SHP77 (cell line): ENCODE data around the gene RPP25.

Experiments
- DNase-seq, 2 experiments: peaks; one replicate each; lab custom pipeline; 2025; lab: John Stamatoyannopoulos, UW

Gene RPP25

DNA sequence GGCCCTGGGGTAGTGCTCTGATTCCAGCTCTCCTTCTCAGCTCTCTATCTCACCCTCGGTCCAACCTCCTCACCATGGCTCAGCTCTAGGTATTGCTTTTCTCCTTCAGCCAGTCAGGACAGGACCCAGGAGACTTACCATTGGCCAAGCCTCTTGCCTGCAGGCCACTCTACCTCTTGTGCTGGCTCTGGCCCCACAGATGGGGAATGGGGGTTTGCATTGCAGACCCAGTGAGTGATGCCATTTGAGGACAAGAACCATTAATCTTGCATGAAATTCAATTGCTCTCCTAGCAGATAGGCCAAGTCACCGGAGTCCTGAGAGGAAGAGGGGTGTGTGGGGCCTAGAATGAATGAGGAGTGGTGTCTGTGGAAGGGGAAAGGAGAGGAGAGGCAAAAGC lies 6.1 kb upstream of the RPP25 start:
- no peak for DNase-seq

DNA sequence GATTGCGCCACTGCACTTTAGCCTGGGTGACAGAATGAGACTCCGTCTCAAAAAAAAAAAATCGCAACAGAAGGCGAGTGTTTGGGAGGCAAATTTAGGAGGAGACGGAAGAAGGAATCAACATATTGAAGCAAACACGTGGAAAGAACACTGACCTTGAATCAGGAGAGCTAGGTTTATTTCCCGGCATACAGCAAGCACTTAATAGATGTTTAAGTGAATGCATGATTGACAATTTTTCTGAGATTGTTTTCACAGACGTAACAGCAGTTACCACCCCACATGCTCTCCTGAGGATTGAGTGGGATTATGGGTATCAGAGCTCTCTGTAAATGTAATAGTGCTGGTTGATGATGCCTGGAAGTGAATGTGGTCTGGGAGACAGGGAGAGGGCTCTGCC lies 5.6 kb upstream of the RPP25 start:
- DNase-seq, result no peak

DNA sequence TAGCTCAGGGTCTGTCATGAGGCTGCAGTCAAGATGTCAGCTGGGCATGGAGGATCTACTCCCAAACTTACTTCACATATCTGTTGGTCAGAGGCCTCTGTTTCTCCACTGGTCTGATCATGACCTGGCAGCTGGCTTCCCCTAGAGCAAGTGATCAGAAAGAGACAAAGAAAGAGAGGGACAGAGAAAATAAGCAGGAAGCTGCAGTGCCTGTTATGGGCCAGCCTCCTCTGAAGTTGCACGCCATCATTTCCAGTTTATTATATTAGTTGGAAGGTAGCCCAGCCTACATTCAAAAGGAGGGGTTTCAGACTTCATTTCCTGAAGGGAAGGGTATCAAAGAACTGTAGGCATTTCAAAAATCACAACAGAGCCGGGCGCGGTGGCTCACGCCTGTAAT lies 5.0 kb upstream of the RPP25 start:
- no peak for DNase-seq

DNA sequence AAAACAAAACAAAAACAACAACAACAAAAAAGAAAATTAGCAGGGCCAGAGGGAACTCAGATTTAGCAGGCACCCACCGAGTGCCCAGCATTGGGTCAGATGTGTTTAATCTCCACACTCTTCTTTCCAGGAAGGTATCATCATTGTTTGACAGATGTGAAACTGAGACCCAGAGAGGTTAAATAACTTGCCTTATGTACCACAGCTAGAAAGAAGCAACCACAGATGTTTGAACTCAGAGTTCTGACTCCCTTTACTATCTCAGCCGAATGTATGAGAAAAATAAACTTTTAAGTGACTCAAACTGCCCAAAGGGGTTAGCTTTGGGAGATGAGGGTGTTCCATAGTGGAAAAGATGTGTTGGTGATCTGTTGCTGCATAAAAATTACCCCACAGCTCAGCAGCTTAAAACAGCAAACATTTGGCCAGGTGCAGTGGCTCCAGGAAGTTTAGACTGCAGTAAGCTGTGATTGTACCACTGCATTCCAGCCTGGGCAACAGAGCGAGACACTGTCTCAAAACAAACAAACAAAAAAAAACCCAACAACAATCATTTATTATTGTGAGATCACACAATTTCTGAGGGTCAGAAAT lies 4.5 kb upstream of the RPP25 start:
- no peak for DNase-seq

DNA sequence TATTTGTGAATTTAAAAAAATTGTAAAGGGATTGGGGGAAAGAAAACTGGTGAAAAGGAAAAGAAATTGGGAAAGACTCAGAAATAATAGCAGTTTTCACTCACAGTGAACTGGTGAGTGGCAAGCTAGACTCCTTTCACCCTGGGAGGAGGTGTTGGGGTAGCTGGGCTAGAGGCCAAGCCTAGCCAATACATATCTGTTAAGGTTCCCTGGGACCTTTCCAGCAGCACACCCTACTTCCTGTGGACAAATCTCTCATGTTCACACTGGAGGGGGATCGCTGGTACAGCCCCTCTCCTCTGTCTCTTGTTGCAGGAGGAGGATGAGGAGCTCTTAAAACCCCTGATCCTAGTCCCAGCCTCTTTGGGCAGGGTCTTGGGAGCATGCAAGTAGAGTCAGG lies 3.7 kb upstream of the RPP25 start:
- no peak for DNase-seq

DNA sequence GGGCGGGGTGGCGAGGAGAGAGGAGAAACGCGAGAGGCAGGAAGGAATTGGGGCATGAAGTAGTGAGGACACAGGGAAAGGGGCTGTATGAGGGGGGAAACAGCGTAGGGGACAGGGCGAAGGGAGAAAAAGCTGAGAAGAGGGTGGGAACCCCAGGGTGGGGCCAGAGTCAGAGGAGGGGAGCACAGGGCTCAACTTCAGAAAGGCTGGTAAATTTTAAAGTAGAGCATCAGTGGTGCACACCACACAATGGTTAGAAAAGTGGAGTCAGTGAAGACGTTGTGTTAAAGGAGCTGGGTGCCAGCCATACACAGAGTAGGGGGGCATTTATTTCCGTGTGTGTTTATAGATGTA lies 3.0 kb upstream of the RPP25 start:
- DNase-seq, result no peak

DNA sequence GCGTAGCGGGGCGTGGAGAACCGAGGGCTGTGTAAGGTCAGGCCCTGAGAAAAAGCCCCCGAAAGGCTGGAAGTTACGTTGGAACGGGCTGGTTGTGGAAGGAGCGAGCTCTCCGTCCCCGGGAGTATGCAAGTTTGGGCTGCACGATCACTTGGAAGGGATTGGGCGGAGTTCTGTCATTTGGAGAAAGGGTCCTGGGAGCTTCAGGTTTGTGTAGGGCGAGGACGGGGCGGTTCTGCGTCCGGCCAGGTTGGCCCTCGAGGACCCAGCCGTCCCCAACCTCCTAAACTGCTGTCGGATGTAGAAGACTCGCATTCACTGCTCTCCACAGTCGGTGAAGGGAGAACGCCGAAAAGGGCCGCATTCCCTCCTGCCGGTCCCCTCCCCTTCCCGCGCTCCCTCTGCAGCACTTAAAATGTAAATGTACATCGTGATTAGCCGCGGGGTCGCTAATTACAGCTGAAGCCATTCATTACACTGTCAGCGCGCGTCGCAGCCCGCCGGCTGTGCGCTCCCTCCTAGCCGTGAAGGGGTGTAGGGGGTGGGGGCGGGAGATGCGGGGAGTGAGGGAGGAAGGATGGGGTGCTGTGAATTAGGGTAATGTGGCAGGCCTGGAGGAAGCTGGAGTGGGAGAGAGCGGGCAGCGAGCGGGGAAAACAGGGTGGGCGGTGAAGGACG lies 2.5 kb upstream of the RPP25 start:
- DNase-seq, result no peak

DNA sequence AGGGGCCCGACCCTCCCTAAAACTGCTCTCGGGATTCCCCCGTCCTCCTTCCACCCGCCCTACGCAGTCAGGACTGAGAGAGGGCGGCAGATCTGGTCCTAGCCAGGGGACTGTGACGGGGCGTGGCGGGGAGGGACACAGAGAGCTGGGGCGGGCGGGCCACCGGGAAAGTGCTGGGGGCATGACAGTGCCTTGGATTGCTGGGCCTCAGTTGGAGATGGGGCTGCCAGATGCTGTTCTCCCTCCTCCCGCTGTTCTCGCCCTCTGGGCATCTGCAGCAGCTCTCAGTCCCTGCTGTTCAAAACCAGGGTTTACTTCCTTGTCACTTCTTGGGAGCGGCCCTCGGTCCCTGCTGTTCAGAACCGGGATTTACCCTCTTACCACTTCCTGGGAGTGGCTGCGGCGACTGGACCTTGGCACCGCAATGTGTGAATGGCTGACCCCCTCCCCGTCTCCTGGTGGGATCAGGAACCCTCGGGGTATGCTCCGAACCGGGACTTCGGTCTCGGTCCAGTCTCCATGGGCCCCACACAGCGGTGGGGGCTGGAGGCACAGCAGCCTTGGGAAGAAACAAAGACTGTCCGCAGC lies 1.8 kb upstream of the RPP25 start:
- DNase-seq, result no peak

DNA sequence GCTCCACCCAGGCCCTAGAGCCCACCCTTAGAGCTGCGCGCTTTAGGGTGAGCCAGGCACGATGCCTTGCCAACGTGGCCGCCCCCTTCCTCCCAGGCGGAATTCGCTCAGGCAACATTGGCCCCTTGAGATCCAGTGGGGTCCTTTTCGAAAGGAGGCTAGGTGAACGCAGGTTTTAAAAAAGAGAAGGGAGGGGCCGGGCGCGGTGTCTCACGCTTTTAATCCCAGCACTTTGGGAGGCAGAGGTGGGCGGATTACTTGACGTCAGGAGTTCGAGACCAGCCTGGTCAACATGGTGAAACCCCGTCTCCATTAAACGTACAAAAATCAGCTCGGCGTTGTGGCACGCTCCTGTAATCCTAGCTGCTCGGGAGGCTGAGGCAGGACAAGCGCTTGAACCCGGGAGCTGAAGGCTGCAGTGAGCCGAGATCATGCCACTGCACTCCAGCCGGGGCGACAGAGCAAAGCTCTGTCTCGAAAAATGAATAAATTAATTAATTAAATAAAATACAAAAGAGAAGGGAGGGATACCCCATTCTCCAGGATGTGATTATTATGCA lies 984 bp upstream of the RPP25 start:
- no peak for DNase-seq

DNA sequence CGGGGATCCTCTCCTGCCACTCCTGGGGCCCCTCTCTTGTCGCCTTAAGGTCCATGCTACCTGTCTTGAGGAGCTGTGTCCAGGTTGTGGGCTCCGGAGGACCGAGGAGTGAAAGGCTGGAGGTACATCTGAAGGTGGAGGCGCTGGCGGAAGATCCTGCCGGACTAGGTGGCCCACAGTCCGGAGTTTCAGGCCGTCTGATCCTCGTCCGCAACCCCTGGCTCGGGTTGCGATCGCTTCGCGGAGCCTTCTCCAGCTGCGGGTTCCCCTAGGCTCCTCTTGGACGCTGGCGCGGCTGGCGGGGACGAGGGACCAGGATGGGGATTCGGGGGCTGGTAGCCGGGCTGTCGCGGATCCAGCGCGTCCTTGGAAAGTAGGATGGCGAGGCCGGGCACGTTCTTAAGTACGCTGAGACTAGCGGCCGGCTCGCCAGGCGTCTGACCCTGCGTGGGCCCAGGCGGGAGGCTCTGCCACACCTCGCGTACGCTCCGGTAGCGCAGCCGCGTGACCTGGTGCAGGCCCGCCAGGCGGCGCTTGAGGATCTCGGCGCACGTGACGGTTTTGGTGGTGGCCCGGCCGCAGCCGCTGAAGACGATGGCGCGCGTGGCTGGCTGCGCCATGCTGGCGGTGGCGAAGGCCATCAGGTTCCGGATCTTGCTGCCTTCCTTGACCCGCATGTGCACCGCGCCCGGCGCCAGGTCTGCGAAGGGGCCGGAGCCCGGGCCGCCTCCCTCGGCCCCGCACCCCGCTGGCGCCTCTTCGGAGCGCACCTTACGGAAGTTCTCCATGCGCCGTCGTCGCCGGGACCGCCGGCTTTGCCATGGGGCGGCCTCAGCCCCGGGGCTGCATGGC lies 550 bp downstream of the RPP25 start:
- peak in 1 of 2 experiments; percentile 75 for DNase-seq

DNA sequence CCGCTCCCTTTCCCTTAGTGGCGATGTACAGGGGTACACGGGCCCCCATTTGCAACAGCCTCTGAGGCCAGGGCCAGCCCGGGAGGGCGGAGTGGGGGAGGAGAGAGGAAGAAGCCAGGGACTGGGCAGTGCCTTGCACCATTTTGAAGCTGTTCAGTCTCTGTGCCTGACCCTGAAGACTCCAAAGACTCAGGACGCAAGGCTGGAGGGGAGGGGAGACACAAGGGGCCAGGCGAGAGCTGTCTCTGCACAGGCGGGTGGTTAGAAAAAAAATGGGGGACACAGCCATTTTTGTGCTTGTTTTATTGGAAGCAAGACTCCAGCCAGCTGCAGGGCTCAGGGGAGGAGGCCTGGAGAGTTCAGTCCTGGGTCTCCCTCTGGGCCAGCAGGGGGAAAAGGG lies 1.6 kb downstream of the RPP25 start:
- DNase-seq, result no peak

DNA sequence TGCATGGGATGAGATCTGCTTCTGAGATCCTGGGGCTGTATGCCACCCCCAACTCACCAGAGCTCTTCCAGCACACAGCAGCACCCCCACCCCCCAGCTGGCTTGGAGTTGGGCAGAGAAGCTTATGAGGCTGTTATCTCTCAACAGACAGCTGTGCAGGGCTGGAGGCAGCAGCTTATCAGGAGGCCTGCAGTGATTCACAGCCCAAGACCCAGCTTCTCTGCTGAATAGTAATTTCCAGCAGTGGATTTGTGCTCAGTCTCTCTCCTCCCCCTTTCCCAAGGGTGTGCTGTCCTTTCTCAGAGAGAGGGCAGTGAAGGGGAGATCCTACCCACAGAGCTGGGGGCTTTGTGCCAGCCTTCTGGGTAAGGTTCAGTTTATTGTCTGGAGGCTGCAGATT lies 2.1 kb downstream of the RPP25 start:
- DNase-seq, result no peak

DNA sequence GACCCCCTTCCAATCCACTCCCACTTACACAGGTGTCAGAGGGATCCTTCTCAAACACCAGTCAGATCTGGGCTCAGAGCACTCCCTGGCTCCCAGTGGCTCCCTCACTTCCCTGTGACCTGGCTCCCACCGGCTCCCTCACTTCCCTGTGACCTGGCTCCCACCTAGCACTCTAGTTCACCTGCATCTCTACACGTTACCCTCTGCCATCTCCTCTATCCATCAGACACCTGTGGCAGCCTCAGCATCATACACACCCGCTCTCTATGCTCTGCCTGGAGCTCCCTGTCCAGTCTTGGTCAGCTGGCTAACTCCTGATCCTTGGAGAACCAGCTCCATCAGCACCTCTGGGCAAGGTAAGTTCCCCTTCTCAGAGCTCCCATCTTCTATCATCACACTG lies 5.6 kb downstream of the RPP25 start:
- DNase-seq, result no peak

DNA sequence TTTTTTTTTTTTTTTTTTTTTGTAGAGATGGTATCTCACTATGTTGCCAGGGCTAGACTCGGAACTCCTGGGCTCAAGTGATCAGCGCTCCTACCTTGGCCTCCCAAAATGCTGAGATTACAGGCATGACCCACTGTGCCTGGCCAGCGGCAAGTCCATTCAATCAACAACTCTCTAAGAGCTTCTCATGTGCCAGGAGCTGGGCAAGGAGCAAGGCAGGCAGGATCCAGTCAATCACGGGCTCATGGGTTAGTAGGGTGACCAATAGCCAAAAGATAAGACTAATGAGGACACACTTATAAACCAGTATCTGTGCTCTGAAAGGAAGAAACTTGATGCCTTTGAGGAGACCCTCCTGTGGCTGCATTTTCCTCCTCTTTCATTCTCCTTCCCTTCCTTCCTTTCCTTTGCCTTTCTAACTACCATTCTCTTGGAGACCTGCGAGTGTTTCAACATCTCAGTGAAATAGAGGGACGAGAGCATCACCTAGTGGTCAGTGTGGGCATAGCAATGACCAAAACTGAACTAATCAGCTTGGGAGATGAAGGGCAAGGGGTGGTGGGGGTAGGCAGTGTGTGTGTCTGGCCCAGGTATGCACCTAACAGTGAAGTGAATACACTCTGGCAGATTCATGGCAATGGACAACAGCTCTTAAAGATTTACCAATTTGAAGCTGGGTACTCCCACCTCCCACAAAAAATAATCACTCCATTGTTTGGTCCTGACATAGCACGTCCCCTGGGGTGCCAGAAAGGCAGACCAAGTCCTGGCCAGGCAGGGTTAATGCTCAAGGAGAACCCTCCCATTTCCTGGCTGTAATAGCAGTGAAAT lies 6.3 kb downstream of the RPP25 start:
- peak; percentile 26 to 67 for DNase-seq

DNA sequence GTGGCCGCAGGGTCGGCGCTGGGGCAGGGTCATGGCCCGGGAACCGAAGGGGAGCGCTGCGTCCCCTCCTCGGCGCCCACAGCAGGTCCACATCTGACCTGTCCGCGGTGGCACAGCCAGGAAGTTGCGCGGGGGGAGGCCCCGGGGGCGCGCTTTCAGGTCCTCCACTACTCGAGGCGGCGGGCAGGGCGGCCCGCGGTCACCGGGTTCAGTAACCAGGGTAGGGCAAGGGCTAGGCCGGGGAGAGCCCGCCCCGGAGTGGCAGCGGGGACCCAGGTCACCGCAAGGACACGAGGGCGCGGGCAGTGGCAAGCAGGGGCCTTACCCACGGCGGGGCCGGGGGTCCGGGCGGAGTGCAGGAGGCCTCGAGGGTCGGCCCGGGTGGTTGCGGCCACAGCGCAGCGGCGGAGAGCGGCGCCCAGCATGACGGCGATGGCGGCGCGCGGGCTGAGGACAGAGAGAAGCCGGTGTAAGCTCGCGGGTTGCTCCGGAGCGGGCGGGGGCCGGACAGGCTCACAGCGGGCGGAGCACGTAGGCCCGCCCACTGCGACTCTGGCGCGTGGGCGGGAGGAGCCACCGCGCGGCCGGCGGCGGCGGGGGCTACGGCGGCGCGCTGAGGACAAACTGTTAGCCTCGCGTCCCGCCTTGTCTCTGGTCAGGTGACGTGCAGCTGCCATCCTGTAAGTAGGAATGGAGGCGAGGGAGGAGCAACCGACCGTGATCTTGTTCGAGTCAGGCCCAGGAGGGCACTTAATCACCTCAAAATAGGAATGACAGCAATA lies 18.8 kb downstream of the RPP25 start, which contains the start of gene COX5A:
Gene COX5A, minus strand, starts transcription at position 484 of the 782 bp plus-strand sequence. Its CDS starts 59 bp downstream, at position 425.
- DNase-seq, result peak; percentile 93 to 94

DNA sequence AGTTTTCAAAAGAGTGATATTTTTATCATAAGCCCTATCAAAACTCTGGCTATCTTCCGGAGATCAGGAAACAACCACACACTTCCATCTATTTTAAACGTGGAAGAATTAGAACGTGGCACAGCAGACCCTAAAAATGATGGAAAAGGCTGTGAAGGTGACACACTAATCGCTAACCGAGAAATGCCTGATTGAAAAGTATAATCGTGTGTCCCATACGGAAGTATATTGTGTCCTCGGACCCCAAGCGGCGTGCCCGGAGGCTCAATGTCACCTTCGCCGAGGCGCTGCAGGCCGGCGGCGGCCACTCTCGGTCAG lies 19.3 kb downstream of the RPP25 start:
- no peak for DNase-seq

DNA sequence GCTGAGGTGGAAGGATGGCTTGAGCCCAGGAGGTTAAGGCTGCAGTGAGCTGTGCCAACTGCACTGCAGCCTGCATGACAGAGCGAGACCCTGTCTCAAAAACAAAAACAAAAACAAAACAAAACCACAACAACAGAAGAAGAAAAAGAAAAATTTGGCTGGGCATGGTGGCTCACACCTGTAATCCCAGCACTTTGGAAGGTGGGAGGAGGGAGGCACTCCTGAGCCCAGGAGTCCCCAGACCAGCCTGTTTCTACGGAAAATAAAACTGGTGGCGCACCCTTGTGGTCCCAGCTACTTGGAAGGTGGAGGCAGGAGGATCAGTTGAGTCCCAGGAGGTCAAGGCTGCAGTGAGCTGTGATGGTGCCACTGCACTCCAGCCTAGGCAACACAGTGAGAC lies 21.4 kb downstream of the RPP25 start:
- peak in 1 of 2 experiments; percentile 5 for DNase-seq

DNA sequence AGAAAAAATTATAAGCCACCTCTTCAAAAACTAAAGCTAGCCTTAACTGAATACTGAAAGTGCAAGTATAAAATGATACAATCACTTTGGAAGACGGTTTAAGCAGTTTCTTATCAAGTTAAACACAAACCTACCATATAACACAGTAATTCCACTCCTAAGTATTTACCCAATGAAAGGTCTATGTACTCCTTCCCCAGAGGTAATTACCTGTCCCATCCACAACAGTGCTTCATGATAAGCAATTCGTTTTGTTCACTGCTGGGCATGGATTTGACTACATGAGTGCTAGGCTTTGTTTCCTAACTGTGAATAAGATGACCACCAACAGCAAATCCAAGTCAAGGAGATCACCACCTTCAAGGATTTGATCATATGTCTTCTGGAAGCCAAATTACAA lies 23.0 kb downstream of the RPP25 start:
- no peak for DNase-seq

DNA sequence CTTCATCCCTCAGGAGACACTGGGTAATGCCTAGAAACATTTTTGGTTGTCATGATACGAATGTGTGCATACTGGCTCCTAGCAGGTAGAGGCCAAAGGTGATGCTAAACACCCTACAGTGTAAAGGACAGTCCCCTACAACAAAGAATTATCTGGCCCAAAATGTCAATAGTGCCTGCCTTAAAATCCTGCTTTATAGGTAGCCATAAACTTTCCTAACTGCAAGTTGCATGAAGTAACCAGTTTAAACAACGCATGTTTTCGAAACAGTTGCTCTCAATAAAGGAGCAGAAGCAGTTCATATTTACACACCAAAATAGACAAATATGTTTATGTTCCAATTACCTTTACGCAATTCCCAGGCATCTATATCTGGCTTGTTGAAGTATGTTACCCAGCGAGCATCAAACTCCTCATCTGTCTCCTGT lies 27.8 kb downstream of the RPP25 start:
- no peak for DNase-seq

DNA sequence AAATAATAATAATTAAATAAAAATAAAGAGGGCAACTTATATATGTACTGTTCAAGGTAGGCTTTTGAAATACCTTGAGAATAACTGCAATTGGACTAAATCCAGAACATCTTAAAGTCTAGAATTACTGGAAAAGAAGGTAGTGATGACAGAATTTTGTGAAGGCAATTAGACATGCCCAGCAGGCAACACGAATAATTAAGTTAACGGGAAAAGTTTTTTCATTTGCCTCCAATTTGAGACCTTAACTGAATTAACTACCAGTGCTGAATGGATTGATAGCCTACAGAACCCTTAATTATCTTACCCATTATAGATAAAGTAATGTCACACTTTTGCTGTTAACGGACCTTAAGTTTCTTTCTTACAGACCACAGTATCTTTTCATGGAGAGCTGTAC lies 32.0 kb downstream of the RPP25 start:
- DNase-seq, result no peak

DNA sequence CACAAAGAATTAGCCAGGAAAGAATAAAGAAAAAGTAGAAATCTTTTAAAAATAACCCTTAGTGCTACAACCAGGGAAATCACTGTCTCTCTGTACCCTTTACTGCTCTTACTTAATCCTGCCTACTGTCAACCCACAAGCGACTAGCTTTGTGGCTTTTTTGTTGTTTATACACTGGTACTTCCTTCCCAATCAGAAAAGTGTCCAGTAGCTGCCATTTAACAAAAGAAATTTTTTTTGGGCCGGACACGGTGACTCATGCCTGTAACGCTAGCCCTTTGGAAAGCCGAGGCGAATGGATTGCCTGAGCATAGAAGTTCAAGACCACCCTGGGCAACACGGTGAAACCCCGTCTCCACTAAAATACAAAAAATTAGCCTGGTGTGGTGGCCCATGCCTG lies 36.1 kb downstream of the RPP25 start:
- DNase-seq, result no peak
